Neural crest cell (in vitro differentiated cells): Measurements from ENCODE around the gene PEPD. TPM values are rescaled to one million over a fixed set of nuclear protein-coding genes. Genes with fewer than 3 reads are reported as not detected.

ENCODE experiments used
- DNase-seq: peaks from one replicate; pipeline ENCODE4 v3.0.0; 2021; ENCODE audit warnings: low read depth, mixed read lengths, low spot score
- H3K27ac Mint-ChIP-seq: one replicate; pipeline ENCODE4 v1.8.0; 2021; ENCODE audit warnings: mild to moderate bottlenecking, mixed read lengths; ENCODE audit not compliant: unreplicated experiment
- H3K27me3 Mint-ChIP-seq: 2 replicates; pipeline ENCODE4 v1.8.0; 2021; ENCODE audit warnings: low read depth, mild to moderate bottlenecking, mixed read lengths
- H3K36me3 Mint-ChIP-seq: 2 replicates; pipeline ENCODE4 v1.8.0; 2021; ENCODE audit warnings: low read depth, mild to moderate bottlenecking, mixed read lengths
- H3K4me1 Mint-ChIP-seq: 2 replicates; pipeline ENCODE4 v1.8.0; 2021; ENCODE audit warnings: mixed read lengths
- H3K4me3 Mint-ChIP-seq: one replicate; pipeline ENCODE4 v1.8.0; 2021; ENCODE audit warnings: mild to moderate bottlenecking, mixed read lengths
- H3K9me3 Mint-ChIP-seq: 2 replicates; pipeline ENCODE4 v1.8.0; 2021; ENCODE audit warnings: mixed read lengths
- CTCF ChIP-seq: fragments of 200-600 bp; sonication (generic); conservative IDR thresholded peaks from 2 replicates; pipeline ENCODE4 v1.5.0; 2021; ENCODE audit warnings: antibody characterized with exemption, mild to moderate bottlenecking
- total RNA-seq: library from RNA; stranded (reverse); gene quantifications from 2 replicates; pipeline ENCODE4 v1.2.1, GENCODE V29; 2021

The PEPD gene
- total RNA-seq, 1 donor from 2014 or later: 39.0 TPM

- no peak for DNase-seq
- Mint-ChIP-seq H3K4me3 (no peak overlapping the region), H3K27me3 (no peaks in the 10 kb centered on the region), H3K4me1 (peaks cover 10% of the 10 kb centered on the region), H3K9me3 (no peaks in the 10 kb centered on the region), H3K36me3 (no peaks in the 10 kb centered on the region), H3K27ac (no peak overlapping the region)
- no peak for TF ChIP-seq CTCF
Observed at GRCh38 chr19:33498391-33499000, 23.1 kb downstream of the PEPD start.

GRCh38 chr19:33497778-33498175, 23.8 kb downstream of the PEPD start:
- H3K4me3 Mint-ChIP-seq: no peak overlapping the region

GRCh38 chr19:33497131-33497777, 24.3 kb downstream of the PEPD start:
- TF ChIP-seq CTCF: no peak
- no peak overlapping the region for H3K27ac Mint-ChIP-seq
- no peaks in the 10 kb centered on the region for H3K27me3 Mint-ChIP-seq
- no peaks in the 10 kb centered on the region for H3K36me3 Mint-ChIP-seq
- no peak for DNase-seq
- no peaks in the 10 kb centered on the region for H3K4me1 Mint-ChIP-seq
- H3K4me3 Mint-ChIP-seq: no peak overlapping the region
- no peaks in the 10 kb centered on the region for H3K9me3 Mint-ChIP-seq

More at GRCh38 chr19:33497778-33498175, 23.8 kb downstream of the PEPD start:
- Mint-ChIP-seq H3K27me3 (no peaks in the 10 kb centered on the region), H3K27ac (no peak overlapping the region), H3K36me3 (no peaks in the 10 kb centered on the region), H3K9me3 (no peaks in the 10 kb centered on the region), H3K4me1 (peaks cover 4% of the 10 kb centered on the region)
- no peak for DNase-seq
- TF ChIP-seq CTCF: no peak

- peak overlapping the region; percentile 88 for H3K27ac Mint-ChIP-seq
- H3K9me3 Mint-ChIP-seq: no peaks in the 10 kb centered on the region
- no peaks in the 10 kb centered on the region for H3K27me3 Mint-ChIP-seq
- H3K4me3 Mint-ChIP-seq: no peak overlapping the region
- DNase-seq: no peak
- H3K4me1 Mint-ChIP-seq: no peaks in the 10 kb centered on the region
- no peak for TF ChIP-seq CTCF
- H3K36me3 Mint-ChIP-seq: no peaks in the 10 kb centered on the region
Observed at GRCh38 chr19:33496038-33496895, 25.3 kb downstream of the PEPD start.

GRCh38 chr19:33493401-33494275, 28.0 kb downstream of the PEPD start:
- TF ChIP-seq CTCF: no peak
- H3K36me3 Mint-ChIP-seq: no peaks in the 10 kb centered on the region
- no peaks in the 10 kb centered on the region for H3K4me1 Mint-ChIP-seq
- no peak for DNase-seq
- H3K27ac Mint-ChIP-seq: peak overlapping the region; percentile 62
- H3K4me3 Mint-ChIP-seq: no peak overlapping the region
- H3K27me3 Mint-ChIP-seq: no peaks in the 10 kb centered on the region
- H3K9me3 Mint-ChIP-seq: no peaks in the 10 kb centered on the region
